ENCODE results near the gene HOXB5. TPM values are rescaled to one million over a fixed set of nuclear protein-coding genes. Genes with fewer than 3 reads are reported as not detected.

Gene HOXB5
- total RNA-seq, 1 experiment from 2014 or later = 19.8 TPM

- TF ChIP-seq POLR2A (IDR thresholded peaks at IDR 0.05; ENCODE audit: borderline replicate concordance, extremely low read depth, insufficient read depth, insufficient read length) (no peak), EGR1 (IDR thresholded peaks at IDR 0.05; ENCODE audit: low read depth) (no peak), ATF3 (IDR thresholded peaks at IDR 0.05) (no peak), YY1 (IDR thresholded peaks at IDR 0.05; ENCODE audit: extremely low read depth, insufficient replicate concordance, low read depth, low read length) (no peak), FOSL1 (IDR thresholded peaks at IDR 0.05; ENCODE audit: low read depth) (no peak), POLR2AphosphoS5 (IDR thresholded peaks at IDR 0.05; ENCODE audit: low read depth, low read length) (no peak), SP1 (IDR thresholded peaks at IDR 0.05; ENCODE audit: low read depth) (no peak), CEBPB (IDR thresholded peaks at IDR 0.05; ENCODE audit: low read depth) (no peak), JUND (IDR thresholded peaks at IDR 0.05) (no peak), SRF (IDR thresholded peaks at IDR 0.05; ENCODE audit: low read depth) (no peak), ZBTB33 (IDR thresholded peaks at IDR 0.05; ENCODE audit: extremely low read depth, insufficient replicate concordance, low read length) (no peak), ELF1 (IDR thresholded peaks at IDR 0.05; ENCODE audit: borderline replicate concordance, low read depth) (no peak), RAD21 (IDR thresholded peaks at IDR 0.05; ENCODE audit: low read depth) (no peak), CBX3 (IDR thresholded peaks at IDR 0.05; ENCODE audit: low read depth) (no peak), TCF7L2 (IDR thresholded peaks at IDR 0.05; ENCODE audit: borderline replicate concordance, extremely low read depth, insufficient read depth, insufficient read length) (no peak), ZFX (IDR thresholded peaks at IDR 0.05) (no peak)
- TF ChIP-seq, protein P1, sequence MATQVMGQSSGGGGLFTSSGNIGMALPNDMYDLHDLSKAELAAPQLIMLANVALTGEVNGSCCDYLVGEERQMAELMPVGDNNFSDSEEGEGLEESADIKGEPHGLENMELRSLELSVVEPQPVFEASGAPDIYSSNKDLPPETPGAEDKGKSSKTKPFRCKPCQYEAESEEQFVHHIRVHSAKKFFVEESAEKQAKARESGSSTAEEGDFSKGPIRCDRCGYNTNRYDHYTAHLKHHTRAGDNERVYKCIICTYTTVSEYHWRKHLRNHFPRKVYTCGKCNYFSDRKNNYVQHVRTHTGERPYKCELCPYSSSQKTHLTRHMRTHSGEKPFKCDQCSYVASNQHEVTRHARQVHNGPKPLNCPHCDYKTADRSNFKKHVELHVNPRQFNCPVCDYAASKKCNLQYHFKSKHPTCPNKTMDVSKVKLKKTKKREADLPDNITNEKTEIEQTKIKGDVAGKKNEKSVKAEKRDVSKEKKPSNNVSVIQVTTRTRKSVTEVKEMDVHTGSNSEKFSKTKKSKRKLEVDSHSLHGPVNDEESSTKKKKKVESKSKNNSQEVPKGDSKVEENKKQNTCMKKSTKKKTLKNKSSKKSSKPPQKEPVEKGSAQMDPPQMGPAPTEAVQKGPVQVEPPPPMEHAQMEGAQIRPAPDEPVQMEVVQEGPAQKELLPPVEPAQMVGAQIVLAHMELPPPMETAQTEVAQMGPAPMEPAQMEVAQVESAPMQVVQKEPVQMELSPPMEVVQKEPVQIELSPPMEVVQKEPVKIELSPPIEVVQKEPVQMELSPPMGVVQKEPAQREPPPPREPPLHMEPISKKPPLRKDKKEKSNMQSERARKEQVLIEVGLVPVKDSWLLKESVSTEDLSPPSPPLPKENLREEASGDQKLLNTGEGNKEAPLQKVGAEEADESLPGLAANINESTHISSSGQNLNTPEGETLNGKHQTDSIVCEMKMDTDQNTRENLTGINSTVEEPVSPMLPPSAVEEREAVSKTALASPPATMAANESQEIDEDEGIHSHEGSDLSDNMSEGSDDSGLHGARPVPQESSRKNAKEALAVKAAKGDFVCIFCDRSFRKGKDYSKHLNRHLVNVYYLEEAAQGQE (IDR thresholded peaks at IDR 0.05; ENCODE audit: low read depth) = no peak
- TF ChIP-seq, protein P2, sequence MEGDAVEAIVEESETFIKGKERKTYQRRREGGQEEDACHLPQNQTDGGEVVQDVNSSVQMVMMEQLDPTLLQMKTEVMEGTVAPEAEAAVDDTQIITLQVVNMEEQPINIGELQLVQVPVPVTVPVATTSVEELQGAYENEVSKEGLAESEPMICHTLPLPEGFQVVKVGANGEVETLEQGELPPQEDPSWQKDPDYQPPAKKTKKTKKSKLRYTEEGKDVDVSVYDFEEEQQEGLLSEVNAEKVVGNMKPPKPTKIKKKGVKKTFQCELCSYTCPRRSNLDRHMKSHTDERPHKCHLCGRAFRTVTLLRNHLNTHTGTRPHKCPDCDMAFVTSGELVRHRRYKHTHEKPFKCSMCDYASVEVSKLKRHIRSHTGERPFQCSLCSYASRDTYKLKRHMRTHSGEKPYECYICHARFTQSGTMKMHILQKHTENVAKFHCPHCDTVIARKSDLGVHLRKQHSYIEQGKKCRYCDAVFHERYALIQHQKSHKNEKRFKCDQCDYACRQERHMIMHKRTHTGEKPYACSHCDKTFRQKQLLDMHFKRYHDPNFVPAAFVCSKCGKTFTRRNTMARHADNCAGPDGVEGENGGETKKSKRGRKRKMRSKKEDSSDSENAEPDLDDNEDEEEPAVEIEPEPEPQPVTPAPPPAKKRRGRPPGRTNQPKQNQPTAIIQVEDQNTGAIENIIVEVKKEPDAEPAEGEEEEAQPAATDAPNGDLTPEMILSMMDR (IDR thresholded peaks at IDR 0.05 in 2 of 3, conservative IDR thresholded peaks at IDR 0.05 in 1 of 3; ENCODE audit: borderline replicate concordance in 1 of 3, insufficient read depth in 1 of 3, low read depth in 2 of 3, low read length in 2 of 3) = no peak
- H2AFZ ChIP-seq (ENCODE audit: low read depth, low read length, poor library complexity, severe bottlenecking) = no peak overlapping the region
- H3K4me3 ChIP-seq (replicated peaks in 1 of 2; ENCODE audit: low read depth in 1 of 2, low read length in 2 of 2) = no peak overlapping the region
- no peaks in the 10 kb centered on the region for H3K36me3 ChIP-seq (ENCODE audit: control insufficient read depth in 1 of 2, insufficient read depth in 2 of 2, low read length in 2 of 2)
- no peaks in the 10 kb centered on the region for H3K27me3 ChIP-seq (ENCODE audit: insufficient read depth, low read length)
- H3K4me1 ChIP-seq (ENCODE audit: control insufficient read depth in 1 of 2, insufficient read depth in 2 of 2, low read length in 2 of 2) = no peaks in the 10 kb centered on the region
- no peak overlapping the region for H3K9ac ChIP-seq (ENCODE audit: low read length)
- no peak overlapping the region for H3K27ac ChIP-seq (ENCODE audit: low read depth, low read length)
- ChIA-PET CTCF (no interaction called here), RAD21 (ENCODE audit: low non-redundant PET in 1 of 2, low total read pairs in 2 of 2, uncharacterized antibody in 2 of 2, unreplicated experiment in 2 of 2) (no interaction called here), POLR2A (no interaction called here)
- H4K20me1 ChIP-seq (ENCODE audit: insufficient read depth) = no peaks in the 10 kb centered on the region
- no peak for DNase-seq (ENCODE audit: low read depth, low spot score)
- intact Hi-C loops (cut with micrococcal nuclease) = no loop called here
- no peaks in the 10 kb centered on the region for H3K9me3 ChIP-seq (ENCODE audit: control insufficient read depth in 1 of 2, insufficient read depth in 1 of 2, low read depth in 1 of 2, low read length in 2 of 2)
- no peak for ATAC-seq
- H3K4me2 ChIP-seq (ENCODE audit: low read length) = no peak overlapping the region
- no TSS peak for BruUV-seq (replicated peaks)
- H3K9me2 ChIP-seq (ENCODE audit: insufficient read depth) = no peaks in the 10 kb centered on the region
- H3K79me2 ChIP-seq (ENCODE audit: insufficient read depth, low read length) = peaks cover 43% of the 10 kb centered on the region
Observed at GRCh38 chr17:48565925-48566710, 27.5 kb downstream of the HOXB5 start.

All from HCT116 (cell line).